Inflammatory macrophage (primary cell): Measurements from ENCODE around the gene ZC3H7B.

Experiments
- DNase-seq, 2 donors: peaks; one replicate each; pipeline ENCODE4 v3.0.0-alpha.2; 2020 to 2022

The ZC3H7B gene

DNA sequence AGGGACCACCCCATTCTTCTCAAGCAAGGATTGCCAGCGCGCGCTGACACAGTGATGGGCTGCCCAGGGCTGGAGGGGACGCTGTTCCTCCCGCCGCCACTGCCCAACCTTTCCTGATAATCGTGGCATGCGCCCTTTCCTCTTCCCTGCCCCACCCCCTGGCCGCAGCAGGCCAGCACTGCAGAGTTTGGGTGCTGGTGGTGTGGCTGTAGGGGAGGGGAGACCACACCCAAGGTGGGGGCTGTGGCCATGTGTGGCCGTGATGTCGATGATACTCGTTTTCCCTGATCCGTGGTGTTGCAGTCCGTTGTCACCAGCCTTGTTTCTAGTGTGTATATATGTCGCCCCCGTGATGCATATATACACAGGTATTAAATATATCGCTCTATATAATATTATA, 57.6 kb downstream of the ZC3H7B start:
- DNase-seq = no peak

- DNase-seq = no peak
Observed at GRCh38 chr22:41359376-41359775, 58.1 kb downstream of the ZC3H7B start.

DNA sequence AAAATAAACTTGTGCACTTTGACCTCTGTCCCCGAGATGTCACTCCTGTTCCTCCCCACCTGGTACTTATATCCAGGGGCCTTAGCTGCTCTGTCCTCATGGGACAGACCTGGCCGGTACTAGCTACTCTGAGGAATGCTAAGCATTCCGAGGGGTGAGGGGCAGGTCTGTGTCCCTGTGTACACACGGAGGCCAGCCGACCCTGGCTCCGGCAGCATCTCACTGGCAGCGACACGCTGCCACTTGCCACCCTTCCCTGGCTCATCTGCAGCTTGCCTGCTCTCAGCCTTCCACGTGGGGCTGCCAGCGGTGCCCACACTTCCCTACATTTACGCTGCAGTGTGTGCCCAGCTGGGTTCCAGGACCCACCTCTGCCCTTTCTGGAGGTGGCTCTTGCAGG, 58.8 kb downstream of the ZC3H7B start:
- DNase-seq = no peak

- no peak for DNase-seq
Observed at GRCh38 chr22:41361716-41362310, 60.5 kb downstream of the ZC3H7B start.

- no peak for DNase-seq
Observed at GRCh38 chr22:41362615-41363014, 61.3 kb downstream of the ZC3H7B start.

DNA sequence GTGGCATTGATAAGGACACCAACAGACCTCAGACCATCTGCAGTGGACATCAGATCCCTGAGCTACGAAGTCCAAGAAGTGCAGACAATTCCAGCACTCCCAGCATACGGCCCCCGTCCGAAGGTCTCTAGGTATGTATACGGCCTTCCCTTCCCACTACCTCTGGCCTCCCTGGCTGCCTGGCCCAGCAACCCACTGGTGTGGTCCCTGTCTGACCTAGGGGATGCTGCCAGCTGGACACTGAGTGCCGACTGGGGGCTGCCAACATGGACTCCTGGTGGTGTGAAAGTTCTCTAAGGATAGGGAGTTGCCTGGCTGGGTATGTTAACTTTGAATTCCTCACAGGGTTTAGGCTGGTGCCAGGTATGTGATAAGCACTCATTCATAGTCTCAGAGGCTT, 62.9 kb downstream of the ZC3H7B start:
- no peak for DNase-seq

GRCh38 chr22:41364955-41365354, 63.6 kb downstream of the ZC3H7B start:
- DNase-seq = no peak

- no peak for DNase-seq
Observed at GRCh38 chr22:41365425-41365824, 64.1 kb downstream of the ZC3H7B start.

DNA sequence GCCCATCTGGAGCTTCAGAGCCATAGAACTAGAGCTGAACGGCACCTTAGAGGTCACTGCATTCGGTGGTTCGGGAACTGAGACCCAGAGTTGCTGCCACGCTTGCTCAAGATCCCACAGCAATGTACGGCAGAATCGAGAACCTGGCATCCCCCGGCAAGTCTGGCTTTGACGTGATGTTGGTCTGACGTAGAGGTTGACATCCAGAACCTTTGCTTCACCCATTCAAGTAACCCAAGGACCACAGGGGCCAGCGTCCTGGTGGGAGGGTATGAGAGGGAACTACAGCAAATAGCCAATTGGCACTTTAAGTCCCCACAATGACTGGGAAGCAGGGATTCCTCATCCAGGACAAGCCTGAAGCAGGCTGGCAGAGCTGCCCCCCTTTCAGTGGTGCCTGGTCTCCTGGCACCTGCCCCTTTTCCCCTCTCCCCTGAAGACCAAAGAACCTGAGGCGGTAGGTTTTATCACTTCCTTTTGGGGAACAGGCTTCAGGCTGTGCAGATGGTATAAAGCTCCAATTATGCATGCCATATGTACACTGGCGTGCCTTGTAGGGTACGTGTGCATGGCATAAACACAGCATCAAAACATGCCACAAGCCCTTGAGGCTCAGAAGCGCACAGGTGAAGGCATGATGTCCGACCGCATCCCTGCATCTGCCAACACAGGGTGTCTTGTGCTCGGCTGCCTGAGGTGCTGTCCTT, 65.2 kb downstream of the ZC3H7B start:
- no peak for DNase-seq

- peak; percentile 89 to 92 for DNase-seq
Observed at GRCh38 chr22:41367039-41367679, 65.8 kb downstream of the ZC3H7B start.

DNA sequence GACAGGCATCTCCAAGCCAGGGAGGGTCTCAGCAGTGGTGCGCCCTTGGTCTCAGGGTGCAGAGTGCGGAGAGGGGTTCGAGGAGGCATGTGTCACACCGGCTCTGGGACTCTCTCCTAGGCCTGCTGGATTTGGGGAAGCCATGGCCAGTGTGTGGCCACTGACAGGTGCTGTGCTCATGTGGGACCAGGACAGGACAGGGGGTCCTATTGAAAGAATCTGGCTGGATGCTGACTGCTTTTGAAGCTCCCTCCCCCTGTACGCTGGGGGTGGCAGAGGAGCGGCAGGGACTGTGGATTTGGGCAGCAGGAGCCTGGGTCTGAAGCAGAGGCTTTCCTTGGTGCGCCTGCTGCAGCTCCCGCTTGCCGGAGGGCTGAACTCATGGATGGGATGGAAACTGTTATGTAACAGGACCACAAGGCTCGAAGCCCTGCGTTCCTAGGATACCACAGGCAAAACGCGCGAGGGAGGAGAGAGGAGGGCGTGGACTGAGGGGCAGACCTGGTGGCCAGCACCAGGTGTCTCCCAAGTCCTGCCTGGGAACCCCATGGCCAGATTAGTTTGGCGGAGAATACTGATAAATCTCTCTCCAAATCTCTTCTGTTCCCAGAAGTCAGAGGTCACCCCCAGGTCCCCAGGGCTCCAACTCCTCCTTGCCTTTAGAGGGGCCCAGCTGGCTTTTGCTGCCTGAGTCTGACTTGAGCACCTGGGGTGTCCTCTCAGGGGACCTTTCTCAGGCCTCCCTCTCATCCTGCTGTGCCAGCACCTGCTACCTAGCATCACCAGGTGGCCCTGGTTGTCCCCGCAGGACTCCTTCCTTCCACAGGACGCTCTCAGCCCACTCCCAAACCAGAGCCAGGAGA, 66.6 kb downstream of the ZC3H7B start:
- no peak for DNase-seq

DNA sequence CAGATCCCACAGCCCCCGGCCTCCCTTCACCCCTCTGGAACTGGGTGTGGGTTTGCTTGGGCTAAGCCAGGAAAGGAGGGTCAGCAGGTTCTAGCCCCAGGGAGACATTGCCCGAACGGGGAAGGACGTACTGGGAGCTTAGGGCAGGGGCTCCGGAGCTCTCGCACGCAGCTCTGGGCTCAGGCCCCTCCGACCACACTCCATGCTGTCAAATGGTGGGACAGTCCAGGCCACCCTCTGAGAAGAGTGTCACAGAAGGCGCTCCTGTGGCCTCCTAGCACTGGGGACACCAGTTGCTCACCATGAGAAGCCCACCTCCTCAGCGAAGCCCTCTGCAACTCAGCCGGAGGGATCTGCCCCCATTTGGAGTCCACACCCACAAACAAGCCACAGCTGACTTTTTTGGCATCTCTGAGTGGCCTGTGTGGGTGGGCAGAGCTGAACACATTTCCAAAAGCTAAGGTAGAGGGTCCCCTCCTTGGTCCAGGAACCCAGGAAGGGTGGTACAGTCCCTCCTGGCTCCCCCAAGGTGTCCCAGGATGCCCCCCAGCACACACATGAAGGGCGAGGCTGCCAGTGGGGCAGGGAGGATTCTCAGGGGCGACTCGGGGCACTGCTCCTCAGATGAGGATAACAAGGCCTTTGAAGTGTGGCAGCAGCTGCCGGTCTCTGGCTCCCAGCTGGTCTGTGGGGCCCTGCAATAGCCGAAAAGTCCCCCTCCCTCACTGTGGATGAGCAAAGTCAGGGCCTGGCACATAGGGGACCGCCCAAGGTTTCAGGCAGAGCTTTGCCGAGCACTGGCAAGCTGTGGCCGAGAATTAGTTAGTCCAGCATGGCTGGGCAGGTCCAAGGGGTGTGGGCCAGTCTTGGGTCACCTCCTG, 67.5 kb downstream of the ZC3H7B start:
- no peak for DNase-seq

- no peak for DNase-seq
Observed at GRCh38 chr22:41369424-41369745, 68.1 kb downstream of the ZC3H7B start.

DNA sequence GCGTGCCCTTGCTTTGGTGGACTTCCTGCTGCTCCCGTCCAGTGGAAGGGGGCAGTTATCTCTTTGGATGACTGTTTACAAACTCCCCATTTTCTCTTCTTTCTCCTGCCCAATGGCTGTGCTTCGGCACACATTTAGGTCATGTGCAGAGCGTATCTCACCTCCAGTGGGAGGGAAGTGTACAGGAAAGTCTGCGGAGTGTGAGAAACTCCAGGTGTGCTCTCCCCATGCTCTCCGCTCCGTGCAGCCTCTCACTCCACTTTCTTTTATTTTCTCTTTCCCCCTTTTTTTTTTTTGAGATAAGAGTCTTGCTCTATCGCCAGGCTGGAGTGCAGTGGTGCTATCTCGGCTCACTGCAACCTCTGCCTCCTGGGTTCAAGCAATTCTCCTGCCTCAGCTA, 68.5 kb downstream of the ZC3H7B start:
- no peak for DNase-seq

DNA sequence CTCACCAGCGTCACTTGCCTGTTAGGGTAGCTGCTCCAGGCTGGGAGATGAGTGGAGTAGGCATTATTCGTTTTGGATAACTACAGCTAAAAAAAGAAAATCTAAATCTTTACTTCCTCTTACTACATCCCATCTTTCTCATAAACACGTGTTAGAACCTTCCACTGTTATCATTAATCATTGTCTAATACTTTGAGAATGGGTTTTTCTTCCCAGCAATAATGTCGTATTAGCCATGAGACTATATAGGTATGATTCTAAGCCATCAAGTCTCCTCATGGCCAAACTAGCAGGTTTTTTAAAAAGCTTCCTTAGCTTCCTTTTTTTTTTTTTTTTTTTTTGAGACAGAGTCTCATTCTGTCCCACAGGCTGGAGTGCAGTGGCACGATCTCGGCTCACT, 76.5 kb downstream of the ZC3H7B start:
- DNase-seq = no peak

DNA sequence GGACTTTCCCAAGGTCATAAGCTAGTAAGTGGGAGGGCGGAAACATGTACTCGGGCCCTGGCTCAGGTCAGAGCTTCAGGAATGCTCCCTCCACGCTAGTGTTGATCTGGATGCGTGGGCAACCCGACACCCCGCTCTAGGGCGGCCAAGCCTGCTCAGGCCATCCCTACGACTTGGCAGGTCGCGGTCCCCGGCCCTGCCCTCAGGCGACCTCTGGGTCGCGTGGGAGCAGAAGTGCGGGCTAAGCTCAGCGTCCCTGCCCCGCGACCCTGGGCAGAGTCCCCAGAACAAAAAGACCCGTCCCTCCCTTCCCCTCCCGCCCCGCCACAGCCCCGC, 79.6 kb downstream of the ZC3H7B start:
- peak; percentile 59 to 81 for DNase-seq

DNA sequence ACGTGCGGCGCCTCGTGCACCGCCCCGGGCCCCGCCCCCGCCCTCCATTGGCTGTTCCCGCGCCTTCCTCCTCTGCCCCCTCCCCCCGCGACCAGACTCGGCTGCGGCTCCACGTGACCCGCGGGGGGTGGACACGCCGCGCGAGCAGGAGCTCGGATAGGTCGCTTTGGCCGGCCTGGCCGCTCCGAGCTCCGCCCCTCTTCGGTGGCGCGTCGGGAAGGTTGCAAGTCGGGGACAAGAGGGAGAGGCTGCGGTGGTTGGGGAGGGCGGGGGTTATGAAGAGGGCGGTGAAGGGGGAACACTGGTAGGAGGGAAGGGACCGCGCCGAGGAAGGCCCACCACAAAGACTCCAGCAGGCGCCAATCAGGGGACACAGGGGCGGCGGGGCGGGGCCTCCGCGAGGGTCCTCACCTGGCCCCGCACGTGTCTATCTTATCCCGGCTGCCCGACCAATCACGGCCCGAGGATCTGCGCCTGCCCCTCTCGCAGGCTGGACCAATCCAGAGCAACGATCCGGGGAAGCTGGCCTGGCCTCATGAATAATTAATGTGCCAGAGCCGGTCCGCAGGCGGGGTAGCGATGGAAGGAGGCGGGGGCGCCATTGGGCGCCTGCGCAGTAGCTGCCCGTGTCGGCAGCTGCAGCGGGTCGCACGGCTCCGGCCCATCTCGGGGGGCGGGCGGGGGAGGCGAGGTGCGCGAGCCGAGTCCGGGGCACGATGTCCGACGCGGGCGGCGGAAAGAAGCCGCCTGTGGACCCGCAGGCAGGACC, 80.2 kb downstream of the ZC3H7B start, which contains the start of gene TEF:
Gene TEF (plus strand): TSS at position 614 of the 769 bp plus-strand sequence. CDS start 103 bp downstream, at position 717.
- peak; percentile 97 to 99 for DNase-seq

DNA sequence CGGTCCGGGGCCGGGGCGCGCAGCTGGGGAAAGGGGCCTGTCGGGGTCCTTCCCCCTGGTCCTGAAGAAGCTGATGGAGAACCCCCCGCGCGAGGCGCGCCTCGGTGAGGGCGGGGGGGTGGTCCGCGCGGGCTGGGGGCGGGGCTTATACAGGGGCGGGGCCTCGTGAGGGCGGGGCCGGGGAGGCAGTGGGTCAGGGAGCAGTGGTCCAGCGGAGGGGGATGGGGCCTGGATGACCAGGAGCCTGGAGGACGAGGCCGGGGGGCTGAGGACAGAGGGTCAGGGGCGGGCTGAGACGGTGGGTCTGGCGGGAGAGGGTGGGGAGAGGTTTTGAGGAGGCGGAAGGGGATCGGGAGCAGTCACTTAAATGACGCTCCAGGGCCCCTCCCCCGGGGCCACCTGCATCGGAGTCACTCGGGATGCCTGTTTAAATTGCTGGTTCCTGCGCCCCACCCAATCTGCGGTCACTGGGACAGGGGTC, 80.8 kb downstream of the ZC3H7B start:
- peak; percentile 14 to 28 for DNase-seq

DNA sequence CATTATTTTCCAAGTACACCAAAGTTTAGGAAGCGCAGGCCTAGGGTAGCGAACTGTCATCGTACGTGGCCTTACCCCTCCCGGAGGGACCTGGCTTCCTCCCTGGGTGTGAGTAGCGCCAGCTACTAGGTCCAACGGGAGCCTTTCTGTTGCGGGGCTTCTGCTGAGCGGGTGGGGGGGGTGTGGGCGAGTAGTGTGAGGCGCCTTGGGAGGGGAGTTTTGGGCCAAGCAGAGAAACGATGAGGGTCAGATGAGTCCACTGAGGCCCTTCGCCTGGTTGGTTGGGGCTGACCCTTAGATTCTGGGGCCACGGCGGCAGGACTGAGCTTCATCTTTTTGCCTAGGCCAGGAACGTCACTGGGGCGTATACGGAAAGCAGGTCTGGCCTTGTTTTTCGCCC, 81.3 kb downstream of the ZC3H7B start:
- no peak for DNase-seq

- DNase-seq = no peak
Observed at GRCh38 chr22:41383085-41383484, 81.8 kb downstream of the ZC3H7B start.

DNA sequence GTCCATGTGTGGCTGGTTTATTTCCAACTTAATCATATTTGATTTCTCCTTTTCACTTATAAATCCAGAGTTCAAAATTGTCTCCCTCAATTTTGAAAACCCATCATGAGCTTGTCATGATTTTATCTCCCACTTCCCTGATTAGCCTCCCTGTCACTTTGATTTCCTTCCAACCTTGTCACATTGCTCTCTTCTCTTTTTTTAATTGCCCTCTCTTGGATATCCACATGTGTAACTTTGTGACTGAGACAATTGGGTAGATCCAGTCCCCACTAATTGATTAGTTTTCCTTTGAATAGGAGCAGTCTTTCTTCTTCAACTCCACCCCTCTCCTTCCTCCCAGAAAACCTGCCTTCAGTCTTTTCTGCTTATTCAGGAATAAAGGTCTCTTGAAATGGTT, 82.8 kb downstream of the ZC3H7B start:
- DNase-seq = no peak
